IMR-90 (cell line): ENCODE data around the gene PIP4K2A. TPM values are rescaled to one million over a fixed set of nuclear protein-coding genes. Genes with fewer than 3 reads are reported as not detected.

Experiments used
- ATAC-seq: fragments of 200-7000 bp; cut with Tn5 transposase; 2 replicates; pipeline ENCODE4 v1.9.1; 2020; ENCODE audit warnings: low read depth, mild to moderate bottlenecking, moderate library complexity
- BruUV-seq: library from RNA; stranded (reverse); fragments of 400-500 nt; replicated peaks from 2 replicates; lab custom pipeline; 2021; lab: Mats Ljungman, UMichigan
- CTCF ChIA-PET: fragments of 300-600 bp; formaldehyde crosslinking; extraction: SDS; loops from one replicate; lab custom pipeline; 2021; ENCODE audit warnings: antibody characterized with exemption; lab: Yijun Ruan, JAX
- POLR2A ChIA-PET: fragments of 300-600 bp; sonication (Branson Sonifier 250); formaldehyde crosslinking; loops from one replicate; lab custom pipeline; 2022; ENCODE audit warnings: antibody characterized with exemption; ENCODE audit not compliant: unreplicated experiment; lab: Charles Lee
- DNase-seq: peaks from one replicate; pipeline ENCODE4 v3.0.0; 2013
- H2AFZ ChIP-seq: replicated peaks from 2 replicates; pipeline ENCODE3; 2013; ENCODE audit warnings: low read length, mild to moderate bottlenecking; ENCODE audit not compliant: poor library complexity
- H2AK5ac ChIP-seq: 2 replicates; pipeline ENCODE4 v1.6.1; 2013; ENCODE audit warnings: low read depth, low read length, inconsistent platforms
- H2AK9ac ChIP-seq: replicated peaks from 2 replicates; pipeline ENCODE3; 2013; ENCODE audit warnings: mild to moderate bottlenecking, low read depth, low read length, moderate library complexity; ENCODE audit not compliant: poor library complexity
- H2BK120ac ChIP-seq: 2 replicates; pipeline ENCODE4 v1.6.1; 2013; ENCODE audit warnings: low read depth, low read length, inconsistent platforms
- H2BK15ac ChIP-seq: 3 replicates; pipeline ENCODE4 v1.6.1; 2013; ENCODE audit warnings: low read depth, low read length, inconsistent platforms
- H2BK20ac ChIP-seq: 2 replicates; pipeline ENCODE4 v1.6.1; 2013; ENCODE audit warnings: low read depth, mild to moderate bottlenecking, inconsistent platforms, low read length, moderate library complexity
- H2BK5ac ChIP-seq: 2 replicates; pipeline ENCODE4 v1.6.1; 2013; ENCODE audit warnings: mild to moderate bottlenecking, low read depth, low read length, inconsistent platforms; ENCODE audit not compliant: poor library complexity, severe bottlenecking
- H3K14ac ChIP-seq: replicated peaks from 2 replicates; pipeline ENCODE4 v1.6.1; 2013; ENCODE audit warnings: low read depth, low read length, inconsistent platforms
- H3K18ac ChIP-seq: 2 replicates; pipeline ENCODE4 v1.6.1; 2013; ENCODE audit warnings: low read depth, low read length, control low read depth
- H3K23ac ChIP-seq: 2 replicates; pipeline ENCODE4 v1.6.1; 2013; ENCODE audit warnings: low read depth, low read length, inconsistent platforms
- H3K27ac ChIP-seq: 2 replicates; pipeline ENCODE4 v1.5.1; 2013; ENCODE audit warnings: mild to moderate bottlenecking, control low read depth, low read length; ENCODE audit not compliant: insufficient read depth
- H3K27me3 ChIP-seq: 2 replicates; pipeline ENCODE4 v1.6.1; 2013; ENCODE audit warnings: low read length; ENCODE audit not compliant: control insufficient read depth, insufficient read depth
- H3K36me3 ChIP-seq: 2 replicates; pipeline ENCODE4 v1.6.1; 2013; ENCODE audit warnings: low read length, mixed read lengths; ENCODE audit not compliant: control insufficient read depth, insufficient read depth
- H3K4ac ChIP-seq: 2 replicates; pipeline ENCODE4 v1.6.1; 2013; ENCODE audit warnings: low read depth, low read length, inconsistent platforms
- H3K4me1 ChIP-seq: 2 replicates; pipeline ENCODE4 v1.6.1; 2013; ENCODE audit warnings: low read length, mixed read lengths; ENCODE audit not compliant: control insufficient read depth, insufficient read depth
- H3K4me2 ChIP-seq: 2 replicates; pipeline ENCODE4 v1.6.1; 2013; ENCODE audit warnings: low read depth, mild to moderate bottlenecking, control low read depth, low read length, moderate library complexity
- H3K4me3 ChIP-seq: 2 replicates; pipeline ENCODE4 v1.5.1; 2013; ENCODE audit warnings: low read depth, mild to moderate bottlenecking, control low read depth, low read length, moderate library complexity; ENCODE audit not compliant: insufficient read depth
- H3K56ac ChIP-seq: 2 replicates; pipeline ENCODE4 v1.6.1; 2013; ENCODE audit warnings: low read length, inconsistent platforms; ENCODE audit not compliant: insufficient read depth; ENCODE audit errors: extremely low read depth
- H3K79me1 ChIP-seq, 2 experiments: 2 replicates each; pipeline ENCODE4 v1.6.1; 2013; ENCODE audit warnings: low read length in 2 of 2, inconsistent platforms in 1 of 2, low read depth in 1 of 2
- H3K9ac ChIP-seq: 2 replicates; pipeline ENCODE4 v1.6.1; 2013; ENCODE audit warnings: low read depth, low read length, control low read depth
- H3K9me1 ChIP-seq: 2 replicates; pipeline ENCODE4 v1.6.1; 2013; ENCODE audit warnings: low read length, inconsistent platforms; ENCODE audit not compliant: insufficient read depth
- H3K9me3 ChIP-seq: 2 replicates; pipeline ENCODE4 v1.6.1; 2013; ENCODE audit warnings: low read length; ENCODE audit not compliant: control insufficient read depth, insufficient read depth
- H4K20me1 ChIP-seq: 2 replicates; pipeline ENCODE4 v1.6.1; 2013; ENCODE audit warnings: low read length, inconsistent platforms; ENCODE audit not compliant: insufficient read depth
- H4K5ac ChIP-seq: 2 replicates; pipeline ENCODE4 v1.6.1; 2013; ENCODE audit warnings: mild to moderate bottlenecking, low read depth, low read length, control low read depth
- H4K8ac ChIP-seq, 2 experiments: 2 replicates each; pipeline ENCODE4 v1.6.1; 2013; ENCODE audit warnings: low read depth in 2 of 2, low read length in 2 of 2, control low read depth in 1 of 2, inconsistent platforms in 1 of 2
- H4K91ac ChIP-seq: 2 replicates; pipeline ENCODE4 v1.6.1; 2013; ENCODE audit warnings: low read depth, low read length, inconsistent platforms; ENCODE audit not compliant: insufficient read depth
- BHLHE40 ChIP-seq: fragments of 150-350 bp; IDR thresholded peaks from 2 replicates; pipeline ENCODE4 v1.6.1; 2016; ENCODE audit warnings: mild to moderate bottlenecking, low read depth, low read length
- ELK1 ChIP-seq: fragments of 150-350 bp; IDR thresholded peaks from 2 replicates; pipeline ENCODE4 v1.6.1; 2016; ENCODE audit warnings: low read depth, mild to moderate bottlenecking, low read length, moderate library complexity, borderline replicate concordance
- MXI1 ChIP-seq: IDR thresholded peaks from 2 replicates; pipeline ENCODE4 v1.6.1; 2012; ENCODE audit warnings: low read depth, mild to moderate bottlenecking, low read length, moderate library complexity, borderline replicate concordance
- POLR2A ChIP-seq: IDR thresholded peaks from 2 replicates; pipeline ENCODE4 v1.6.1; 2012; ENCODE audit warnings: mild to moderate bottlenecking, low read depth, low read length
- RAD21 ChIP-seq: IDR thresholded peaks from 2 replicates; pipeline ENCODE4 v1.6.1; 2012; ENCODE audit warnings: low read length, improper control_type of control experiment
- RFX5 ChIP-seq: IDR thresholded peaks from 2 replicates; pipeline ENCODE4 v1.8.0; 2012; ENCODE audit warnings: low read depth, mild to moderate bottlenecking, low read length, moderate library complexity
- USF2 ChIP-seq: fragments of 150-350 bp; IDR thresholded peaks from 2 replicates; pipeline ENCODE4 v1.6.1; 2017; ENCODE audit warnings: mild to moderate bottlenecking, antibody characterized with exemption, low read length, low read depth
- WGBS, 2 experiments: methylation state at CpG; one replicate each; pipeline versions ENCODE4 v1.1.5 to v1.1.7; 2013; ENCODE audit warnings: missing lambda C conversion rate in 2 of 2; ENCODE audit not compliant: insufficient read length in 1 of 2; ENCODE audit errors: extremely low coverage in 2 of 2; 5-methylcytosine and 5-hydroxymethylcytosine counted together
- dilution Hi-C: fragments of 300-500 bp; cut with HindIII; formaldehyde crosslinking; loops from one replicate; pipeline ENCODE4 v1.14.3; 2018; ENCODE audit warnings: low sequenced_read_pairs; ENCODE audit not compliant: unreplicated experiment
- in situ Hi-C: fragments of 300-500 bp; cut with MboI; formaldehyde crosslinking; loops from 3 replicates; pipeline ENCODE4 v1.14.3; 2019; ENCODE audit warnings: low sequenced_read_pairs, inconsistent platforms, mixed read lengths
- intact Hi-C: fragments of 100-400 bp; cut with micrococcal nuclease; formaldehyde crosslinking; loops from 2 replicates; pipeline ENCODE4 v1.10.0; 2022
- polyA plus RNA-seq, 3 experiments: library from polyadenylated mRNA; depleted of rRNA; stranded (reverse); fragments of >200 nt; gene quantifications; 2 replicates each; pipeline ENCODE4 v1.2.3, GENCODE V29; 2012; ENCODE audit warnings: low replicate concordance in 1 of 3
- total RNA-seq: library from RNA; depleted of rRNA; stranded (reverse); fragments of >200 nt; gene quantifications from 2 replicates; pipeline ENCODE4 v1.2.3, GENCODE V29; 2012

The PIP4K2A gene
- total and polyA plus RNA-seq, 2 of the 4 experiments (the other 2 are of a cell fraction) = 9.8 to 18.1 TPM

GRCh38 chr10:22628309-22628708 is 86.1 kb downstream of the PIP4K2A start:
- Histone ChIP-seq H2AK9ac (no peak overlapping the region), H3K4me3 (no peak overlapping the region), H3K36me3 (no peaks in the 10 kb centered on the region), H2AFZ (no peak overlapping the region), H3K27me3 (no peaks in the 10 kb centered on the region), H4K20me1 (peaks cover 4% of the 10 kb centered on the region), H3K4me2 (no peak overlapping the region), H3K27ac (no peak overlapping the region), H3K9me3 (no peaks in the 10 kb centered on the region), H2BK120ac (no peak overlapping the region), H2BK20ac (no peak overlapping the region), H4K8ac (no peak overlapping the region), H3K79me1 (peaks cover 30 to 61% of the 10 kb centered on the region in 2 experiments), H3K18ac (no peak overlapping the region), H4K91ac (no peak overlapping the region), H3K14ac (0 out of 2 replicates have a peak overlapping the region, but pooled peaks have one; percentile 7), H3K4me1 (peaks cover 16% of the 10 kb centered on the region), H2BK15ac (no peak overlapping the region), H3K4ac (no peak overlapping the region), H3K9me1 (peaks cover 17% of the 10 kb centered on the region), H3K23ac (no peak overlapping the region), H3K56ac (no peak overlapping the region), H4K5ac (no peak overlapping the region), H2AK5ac (peak overlapping the region; percentile 67), H2BK5ac (no peak overlapping the region), H3K9ac (no peak overlapping the region)
- DNase-seq (no peak), ATAC-seq (no peak)
- dilution Hi-C loops (no loop called here), intact Hi-C loops (no loop called here), in situ Hi-C loops (no loop called here)
- no peak for TF ChIP-seq USF2
- TF ChIP-seq MXI1 = no peak
- no peak for TF ChIP-seq ELK1
- no peak for TF ChIP-seq POLR2A
- no peak for TF ChIP-seq BHLHE40
- TF ChIP-seq RAD21 = no peak
- no peak for TF ChIP-seq RFX5
- BruUV-seq = no TSS peak
- POLR2A ChIA-PET = no interaction called here
- 80% methylated on average over 2 of the region's 5 CpGs; no CpG with 5 or more reads in 1 of the 2 experiments for WGBS, 2 experiments
- CTCF ChIA-PET = no interaction called here
